Heart left ventricle (tissue), 13 donors: ENCODE results near the gene NUCKS1.

Source experiments
- CTCF ChIP-seq, 12 donors: fragments of 200-600 bp; sonication (generic) in 4 of 12; IDR thresholded peaks; one replicate each; pipeline versions ENCODE4 v1.5.0 to v1.8.0; 2018 to 2022; ENCODE audit warnings: antibody characterized with exemption in 12 of 12, mild to moderate bottlenecking in 5 of 12
- POLR2A ChIP-seq, 2 donors: fragments of 450-650 bp; IDR thresholded peaks; one replicate each; pipeline ENCODE4 v1.6.1; 2017; ENCODE audit warnings: antibody characterized with exemption in 2 of 2, mild to moderate bottlenecking in 2 of 2, moderate library complexity in 2 of 2
- donor health status: ischemic (EF 13 %, LVEDD 7.1; RV severe dilation, severe dysfunction).
- donor health status: DM: no; HTN: yes; CAD: no.
- donor health status: DM: no; HTN: no; CAD: no.
- donor health status: ischemic (EF 25% LVEDD 6.9; RV normal size, moderate dysfunction).
- donor health status: ischemic (EF 25% LVEDD 5.7; RV mildly dilated, moderate dysfunction).
- donor health status: ischemic (EF 35%, LVEDD 5.7; RV mildly dilated, moderate dysfunction).
- donor health status: nonischemic (EF 11% LVEDD 7.7; RV severe dilation, severe dysfunction).
- donor health status: DM: yes; HTN: yes; CAD: no.
- donor health status: PGD.
- donor health status: ischemic (EF 29% LVEDD 5.4; RV normal size, mild dysfunction).
- donor health status: nonischemic (EF 23%, LVEDD 6.1; RV moderate dilation, normal function).

- TF ChIP-seq CTCF (IDR thresholded peaks at IDR 0.05): no peak
- no peak for TF ChIP-seq POLR2A (IDR thresholded peaks at IDR 0.05)
Measured at GRCh38 chr1:205688171-205689080, 61.6 kb downstream of the NUCKS1 start.
